C1 segment of cervical spinal cord (tissue), 14 donors: ENCODE results near the gene JARID2.

Source experiments
- DNase-seq, 14 donors: peaks; one replicate each; lab custom pipeline; 2025; lab: John Stamatoyannopoulos, UW

Gene JARID2

DNA sequence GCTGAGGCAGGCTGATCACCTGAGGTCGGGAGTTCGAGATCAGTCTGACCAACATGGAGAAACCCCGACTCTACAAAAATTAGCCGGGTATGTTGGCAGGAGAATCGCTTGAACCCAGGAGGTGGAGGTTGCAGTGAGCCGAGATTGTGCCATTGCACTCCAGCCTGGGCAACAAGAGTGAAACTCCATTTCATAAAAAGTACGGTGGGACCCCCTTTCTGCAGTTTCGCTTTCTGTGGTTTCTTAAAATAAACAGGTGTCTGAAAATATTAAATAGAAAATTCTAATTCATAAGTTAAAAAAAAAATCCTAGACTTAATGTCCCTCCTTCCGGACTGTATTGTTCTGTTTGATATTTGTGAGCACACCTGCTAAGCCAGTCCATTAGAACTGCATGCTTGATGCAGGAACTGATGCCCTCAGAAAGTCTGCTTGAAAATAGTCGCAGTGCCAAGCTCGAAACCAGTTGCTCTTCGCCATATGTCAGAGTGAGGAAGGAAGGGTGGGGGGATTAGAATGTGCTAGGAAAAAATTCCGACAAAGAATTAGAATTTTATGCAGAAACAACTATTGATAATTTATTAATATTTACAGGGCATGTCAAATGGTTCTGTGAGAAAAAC is 85.9 kb downstream of the JARID2 start:
- peak in 1 of 14 donors; percentile 49 for DNase-seq

DNA sequence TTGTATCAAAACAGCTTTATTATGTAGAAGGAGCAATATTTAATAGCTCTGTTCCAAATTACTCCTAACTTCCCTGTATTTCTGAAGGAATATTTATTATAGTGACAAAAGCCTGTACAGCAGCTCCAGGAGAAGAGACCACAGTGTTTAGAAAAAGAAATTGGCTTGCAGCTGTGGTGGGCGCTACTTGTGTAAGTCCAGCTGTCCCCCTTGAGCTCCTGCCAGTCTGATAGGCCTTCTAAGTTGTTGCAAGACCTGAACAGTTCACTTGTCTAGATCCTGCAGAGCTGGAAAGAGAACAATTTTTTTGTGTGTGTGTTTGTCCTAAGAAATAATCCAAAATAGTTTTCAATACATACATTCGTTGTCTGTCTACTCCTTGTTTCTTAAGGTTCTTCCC is 86.6 kb downstream of the JARID2 start:
- DNase-seq: no peak

DNA sequence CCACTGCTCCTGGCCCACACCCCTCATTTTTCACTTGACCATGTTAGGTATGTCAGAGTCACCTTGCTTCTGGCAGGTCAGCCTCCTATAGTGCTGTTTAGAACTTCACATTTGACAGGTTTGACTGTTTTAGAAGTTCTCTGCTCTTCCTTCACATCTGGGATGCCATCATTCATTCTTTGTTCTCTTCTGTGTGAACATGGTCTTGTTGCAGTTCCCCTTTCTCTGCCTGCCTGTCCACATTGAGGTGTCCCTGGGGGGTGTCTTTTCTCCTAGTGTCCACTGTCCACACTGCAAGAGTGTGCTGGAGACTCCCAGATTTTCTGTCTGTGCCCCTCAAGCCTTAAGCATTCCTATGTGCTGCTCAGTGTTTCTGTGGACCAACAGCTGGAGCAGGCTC is 89.5 kb downstream of the JARID2 start:
- no peak for DNase-seq

DNA sequence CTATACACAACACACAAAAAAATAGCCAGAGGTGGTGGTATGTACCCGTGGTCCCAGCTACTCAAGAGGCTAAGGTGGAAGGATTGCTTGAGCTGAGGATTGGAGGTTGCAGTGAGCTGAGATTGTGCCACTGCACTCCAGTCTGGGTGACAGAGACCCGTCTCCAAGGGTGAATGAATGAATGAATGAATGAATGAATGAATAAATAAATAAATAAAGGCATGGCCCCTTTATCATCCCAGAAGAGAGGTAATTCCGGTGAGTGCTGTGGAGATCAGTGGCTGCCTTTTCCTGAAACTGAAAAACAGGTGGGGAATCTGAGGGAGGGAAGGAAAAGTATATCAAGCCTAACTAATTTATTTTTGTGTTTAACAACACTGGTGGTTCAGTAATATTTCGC is 90.0 kb downstream of the JARID2 start:
- no peak for DNase-seq

DNA sequence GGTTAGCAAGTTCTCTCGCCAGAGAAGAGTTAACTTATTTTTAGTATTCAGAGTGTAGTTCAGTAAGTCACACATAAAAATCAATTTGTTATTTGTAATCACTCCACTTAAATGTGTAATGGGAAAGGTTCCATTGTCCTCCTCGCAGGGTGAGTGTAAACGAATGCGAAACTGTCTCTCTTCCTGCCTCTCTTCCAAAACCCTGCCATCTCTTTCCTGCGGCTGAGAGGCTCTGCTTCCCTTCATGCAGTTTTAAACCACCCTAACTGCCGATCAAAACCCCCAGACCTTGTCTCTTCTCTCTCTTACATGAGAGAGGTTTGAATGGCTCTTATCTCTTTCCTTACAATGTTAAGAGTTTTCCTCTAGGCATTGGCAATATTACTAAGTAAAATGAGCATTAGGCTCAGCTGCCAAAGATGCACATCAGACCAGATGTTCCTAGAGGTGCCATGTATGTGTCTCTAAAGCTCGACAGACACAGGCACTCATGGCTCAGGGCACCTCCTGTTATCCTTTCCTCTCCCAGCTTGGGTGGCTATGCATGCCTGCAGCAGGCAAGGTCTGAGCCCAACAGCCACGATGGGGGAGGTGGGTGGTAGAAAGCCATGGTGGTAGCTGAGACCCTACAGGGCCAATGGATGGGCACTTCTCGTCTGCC is 91.2 kb downstream of the JARID2 start:
- DNase-seq: no peak

DNA sequence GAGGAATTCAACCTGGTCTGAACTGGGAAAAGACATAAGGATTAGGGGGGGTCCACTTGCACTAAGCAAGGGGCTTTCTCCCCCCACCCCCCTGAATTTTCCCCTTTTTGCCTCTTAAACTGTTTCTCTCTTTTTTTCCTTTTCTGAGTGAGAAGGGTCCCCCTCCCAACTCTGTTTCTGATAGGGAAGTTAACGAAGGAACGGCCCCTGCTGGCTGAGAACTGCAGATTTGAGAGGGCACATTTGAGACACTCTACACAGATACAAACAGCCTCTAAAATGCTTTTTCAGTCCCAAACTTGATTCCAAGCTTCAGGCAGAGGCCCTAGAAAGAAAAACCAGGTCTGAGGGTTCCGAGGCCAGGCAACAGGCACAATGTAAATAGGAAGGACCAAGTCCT is 91.7 kb downstream of the JARID2 start:
- no peak for DNase-seq

DNA sequence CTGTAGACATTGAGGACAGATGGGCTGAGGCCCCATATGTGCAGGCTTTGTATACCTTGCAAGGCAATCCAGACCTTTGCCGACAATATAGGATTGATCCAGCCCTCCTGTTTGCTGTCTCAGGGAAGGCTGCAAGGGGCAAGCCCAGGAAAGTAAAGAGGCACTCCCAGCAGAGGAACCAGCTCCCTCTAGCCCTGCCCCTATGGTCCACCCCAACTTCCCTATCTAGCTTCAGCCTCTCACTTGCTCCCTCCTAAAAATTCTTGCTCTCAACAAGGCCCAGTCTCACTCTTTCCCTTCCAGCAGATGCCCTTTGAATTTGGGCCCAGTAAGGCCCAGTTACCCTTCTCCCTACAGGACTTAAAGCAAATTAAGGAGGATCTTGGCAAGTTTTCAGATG is 92.6 kb downstream of the JARID2 start:
- no peak for DNase-seq

DNA sequence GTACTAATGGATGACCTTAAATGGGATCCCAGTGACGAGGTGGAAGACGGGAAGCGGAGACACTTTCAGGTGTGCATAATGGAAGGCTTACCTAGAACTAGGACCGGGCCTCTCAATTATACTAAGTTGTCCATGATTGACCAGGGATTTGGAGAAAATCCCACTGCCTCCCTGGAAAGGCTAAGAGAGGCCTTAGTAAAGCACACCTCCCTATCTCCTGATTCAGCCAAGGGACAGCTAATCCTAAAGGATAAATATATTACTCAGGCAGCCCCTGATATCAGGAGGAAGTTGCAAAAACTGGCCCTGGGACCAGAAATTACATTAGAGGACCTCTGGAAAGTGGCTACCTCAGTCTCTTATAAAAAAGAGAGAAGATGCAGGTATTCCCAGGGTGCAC is 93.2 kb downstream of the JARID2 start:
- DNase-seq: no peak

DNA sequence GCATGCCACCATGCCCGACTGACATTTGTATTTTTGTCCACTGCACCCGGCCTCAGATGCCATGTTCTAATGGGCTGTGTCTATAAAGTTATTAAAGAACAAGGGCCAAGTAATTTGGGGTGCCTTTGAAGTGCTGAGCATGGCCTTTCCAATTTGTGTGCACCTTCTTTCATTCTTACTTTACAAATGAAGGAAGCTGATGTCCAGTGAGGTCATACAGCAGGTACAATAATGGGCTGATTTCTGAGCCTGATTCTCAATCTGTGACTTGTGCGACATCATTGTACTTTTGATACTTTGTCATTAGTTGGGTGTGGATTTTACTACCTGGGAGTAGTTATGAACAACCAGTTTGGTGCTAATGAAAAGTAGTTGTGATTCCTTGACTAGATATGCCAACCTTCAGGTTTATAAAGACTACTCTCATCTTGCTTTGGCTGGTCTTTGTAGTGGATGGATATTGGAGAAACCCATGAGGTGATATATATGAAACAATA is 94.3 kb downstream of the JARID2 start:
- no peak for DNase-seq

DNA sequence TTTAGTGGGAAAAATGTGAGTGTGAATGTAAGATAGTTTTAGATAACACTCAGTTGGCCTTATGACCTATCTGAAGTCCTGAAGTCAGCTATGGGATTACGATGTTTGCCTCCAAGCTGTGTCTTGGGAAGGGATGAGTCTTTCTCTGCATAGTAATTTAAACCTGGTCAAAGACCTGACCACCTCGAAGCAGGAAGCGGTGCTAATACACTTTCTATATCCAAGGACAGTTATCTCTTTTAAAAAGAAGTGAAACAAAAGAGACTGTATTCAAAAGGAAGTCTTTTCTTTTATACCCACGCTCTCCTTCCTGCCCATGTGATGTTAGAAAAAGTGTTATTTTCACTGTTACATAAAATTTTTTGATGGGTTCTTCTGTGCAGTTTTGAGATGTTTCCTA is 94.9 kb downstream of the JARID2 start:
- no peak for DNase-seq

DNA sequence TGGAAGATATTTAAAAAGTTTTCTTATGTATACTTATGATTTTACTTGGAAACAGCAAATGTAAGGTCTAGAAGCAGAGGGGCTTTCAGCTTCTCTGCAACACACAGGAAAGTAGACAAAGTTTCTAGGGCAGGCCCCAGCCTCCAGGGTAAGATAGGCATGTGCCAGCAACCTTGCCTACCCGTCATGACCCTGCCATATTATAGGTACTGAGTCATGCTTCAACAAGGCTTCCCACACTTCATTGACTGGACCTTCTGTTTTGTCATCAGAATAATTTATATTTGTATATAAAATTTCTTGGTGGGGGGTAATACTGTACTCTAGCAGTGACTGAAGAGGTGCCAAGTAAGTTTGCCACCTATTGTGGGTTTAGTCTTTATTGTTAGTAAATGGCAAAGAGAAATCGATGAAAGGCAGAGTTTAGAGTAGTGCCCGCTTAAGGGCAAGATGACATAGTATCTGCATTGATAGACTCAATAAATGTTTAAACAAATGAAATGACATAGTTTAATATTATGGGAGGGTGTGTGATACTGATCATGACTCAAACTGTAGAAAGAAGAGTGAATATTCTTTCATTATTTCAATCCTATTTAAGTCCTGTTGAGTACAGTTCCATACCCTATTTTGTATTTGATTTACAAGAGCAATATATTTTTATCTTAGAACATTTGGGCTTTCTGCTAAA is 95.6 kb downstream of the JARID2 start:
- no peak for DNase-seq

DNA sequence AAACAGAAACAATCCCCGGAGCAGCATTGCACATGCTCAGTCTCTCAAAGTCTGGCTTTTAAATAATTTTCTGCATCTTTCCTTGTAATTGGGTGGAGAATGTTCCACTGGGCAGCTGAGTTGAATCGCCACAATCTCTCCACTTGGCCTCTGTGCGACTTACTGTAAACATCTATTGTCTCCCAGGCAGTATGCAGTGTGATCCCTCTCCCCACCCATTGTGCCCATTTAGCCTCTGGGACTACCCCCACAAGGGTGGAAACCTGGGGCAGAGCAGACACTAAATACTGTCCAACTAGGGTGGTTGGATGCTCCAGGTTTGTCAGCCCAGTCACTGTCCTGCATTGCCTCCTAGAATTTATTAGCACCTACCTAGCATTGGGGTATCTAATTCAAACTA is 96.2 kb downstream of the JARID2 start:
- no peak for DNase-seq

DNA sequence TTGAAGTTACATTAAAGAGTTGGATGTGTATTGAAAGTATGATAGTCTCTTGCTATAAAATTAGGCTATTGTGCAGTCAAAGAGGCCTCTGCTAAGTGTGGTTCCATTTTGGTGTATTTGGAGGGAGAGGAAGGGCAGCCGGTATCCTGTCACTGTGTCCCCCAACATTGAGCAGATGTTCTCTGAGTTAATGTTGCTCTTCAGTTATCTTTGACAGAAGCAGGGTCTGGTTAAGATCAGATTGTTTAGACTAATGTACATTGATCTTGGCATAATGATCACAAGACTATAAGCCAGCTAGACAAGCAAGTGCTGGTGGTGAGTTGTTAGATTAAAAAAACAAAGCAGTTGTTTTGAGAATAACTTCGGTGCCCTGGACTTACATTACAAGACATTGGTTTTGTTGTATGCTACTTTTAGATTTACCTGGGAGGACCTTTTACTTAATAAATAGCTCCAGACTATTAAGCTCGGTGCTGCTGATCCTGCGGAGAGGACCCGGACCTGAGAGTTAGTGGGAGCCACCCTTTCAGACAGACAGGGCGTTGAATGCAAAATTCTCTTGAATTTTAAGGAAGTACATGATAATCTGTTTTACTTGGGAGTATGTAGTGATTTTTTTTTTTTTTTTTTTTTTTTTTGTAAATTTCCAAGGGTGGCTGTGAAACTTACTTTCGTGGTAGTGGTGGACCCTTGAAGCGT is 97.8 kb downstream of the JARID2 start:
- no peak for DNase-seq

DNA sequence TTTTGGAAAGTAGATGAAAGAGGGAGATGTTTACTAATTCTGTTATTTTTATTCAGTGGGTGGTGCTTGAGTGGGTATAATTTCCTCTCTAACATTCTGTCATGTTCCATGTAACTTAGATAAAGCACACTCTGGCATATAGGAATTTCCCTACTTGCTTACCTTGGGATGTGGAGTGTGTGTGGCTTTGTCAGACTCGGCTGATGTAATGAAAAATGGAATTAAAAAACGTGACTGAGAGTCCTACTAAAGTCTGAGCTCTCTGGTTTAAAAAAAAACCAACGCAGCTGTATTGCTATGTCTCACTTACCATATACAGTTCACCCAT is 98.3 kb downstream of the JARID2 start:
- no peak for DNase-seq

DNA sequence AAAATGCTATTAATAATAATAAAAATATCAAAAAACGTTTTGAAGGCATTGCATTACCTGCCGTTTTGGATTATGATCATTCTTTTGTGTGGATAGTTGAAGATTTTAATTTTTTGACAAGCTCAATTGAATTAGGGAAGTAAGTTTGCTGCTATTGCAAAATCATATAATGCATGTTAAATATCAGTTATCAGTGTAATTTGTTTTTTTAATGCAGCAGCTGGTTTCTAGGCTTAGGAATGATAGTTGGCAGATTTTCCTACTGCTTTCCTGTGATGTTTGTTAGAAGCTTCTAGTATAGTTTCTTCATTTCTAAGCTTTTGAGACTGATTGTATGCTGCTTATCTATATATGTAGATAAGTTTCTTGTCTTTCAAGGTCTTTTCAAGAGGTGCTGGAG is 99.0 kb downstream of the JARID2 start:
- no peak for DNase-seq

DNA sequence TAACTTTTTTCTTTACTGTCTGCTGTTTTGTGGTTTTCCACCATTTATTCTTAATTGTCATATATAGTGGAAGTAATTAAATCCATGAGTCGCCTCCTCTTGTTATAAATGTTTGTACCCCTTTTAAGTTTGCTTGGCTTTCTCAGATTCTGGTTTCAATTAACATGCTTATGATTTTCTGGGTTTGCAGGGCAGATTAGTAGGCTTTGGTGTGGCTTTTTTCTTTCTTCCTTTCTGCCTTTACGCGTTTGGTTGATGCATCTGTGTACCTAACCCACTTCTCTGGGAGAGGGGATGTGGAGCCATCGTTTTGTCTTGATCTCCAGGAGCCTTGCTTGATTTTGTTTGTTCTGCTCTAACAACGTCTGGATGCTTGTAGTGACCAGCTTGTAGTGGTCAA is 100.4 kb downstream of the JARID2 start:
- no peak for DNase-seq

DNA sequence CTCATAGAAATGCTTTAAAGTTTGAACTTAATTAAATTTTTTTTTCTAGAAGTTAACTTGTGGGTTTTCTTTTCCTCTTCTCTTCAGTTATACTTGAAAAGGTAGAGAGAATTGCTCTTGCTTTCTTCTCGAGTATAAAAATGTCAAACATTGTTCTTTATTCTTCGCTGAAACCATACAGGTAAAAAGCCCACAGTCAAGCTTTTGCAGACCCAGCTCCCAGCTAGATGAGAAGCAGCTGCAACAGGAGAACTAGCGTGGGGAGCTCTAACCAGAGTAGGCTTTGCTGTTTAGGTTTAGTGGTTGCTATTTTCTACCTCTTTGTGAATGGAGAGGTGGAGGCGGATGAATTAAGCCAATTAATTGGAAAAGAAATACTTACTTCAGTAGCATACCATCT is 102.7 kb downstream of the JARID2 start:
- no peak for DNase-seq

DNA sequence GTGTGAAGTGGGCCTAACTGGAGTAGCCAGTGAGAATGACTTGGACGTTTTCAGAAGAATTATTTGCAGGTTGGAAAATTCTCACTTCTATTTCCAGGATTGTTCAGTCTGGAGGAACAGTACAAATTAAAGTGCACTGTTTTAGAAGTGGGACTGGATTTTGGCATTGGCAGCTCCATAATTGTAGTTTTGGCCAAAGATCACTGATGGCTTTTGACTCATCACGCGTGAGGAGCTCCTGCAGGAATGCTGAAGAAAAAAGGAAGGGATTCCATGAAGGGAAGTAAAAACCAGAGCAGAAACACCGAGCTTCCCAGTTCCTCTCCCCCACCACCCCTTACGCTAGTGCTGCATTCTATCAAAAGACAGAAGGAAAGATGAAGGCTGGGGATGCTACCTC is 103.5 kb downstream of the JARID2 start:
- no peak for DNase-seq

DNA sequence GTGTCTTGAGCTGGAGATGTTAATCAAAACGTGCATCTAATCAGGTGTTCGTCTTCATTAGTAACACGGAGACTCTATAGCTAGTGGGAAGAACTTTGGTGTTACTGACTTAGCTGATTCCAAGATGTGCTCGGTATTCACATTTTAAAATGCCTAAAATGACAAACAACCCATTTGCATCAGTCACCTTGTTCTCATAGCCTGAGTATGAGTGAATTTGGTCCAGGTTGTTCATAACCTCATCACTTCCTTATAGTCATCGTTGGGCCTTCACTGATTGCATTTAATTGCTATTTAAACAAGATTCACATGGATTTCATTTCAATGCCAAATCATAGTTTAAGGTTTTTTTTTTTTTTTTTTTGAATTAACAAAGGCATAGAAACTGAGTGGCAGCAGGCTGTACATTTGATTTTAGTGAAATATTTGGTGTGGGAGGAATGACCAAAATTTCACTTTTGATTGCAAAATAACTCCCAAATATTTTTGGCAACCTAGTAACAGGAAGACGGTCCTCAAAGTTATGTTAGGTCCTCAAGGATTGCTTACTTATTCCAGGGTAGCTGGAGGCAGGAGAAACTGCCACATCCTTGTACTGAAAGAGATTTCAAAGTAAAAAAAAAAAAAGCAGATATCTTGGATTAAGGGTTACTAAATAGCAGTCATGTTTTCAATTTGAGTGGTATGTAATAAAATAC is 104.7 kb downstream of the JARID2 start:
- DNase-seq: no peak

DNA sequence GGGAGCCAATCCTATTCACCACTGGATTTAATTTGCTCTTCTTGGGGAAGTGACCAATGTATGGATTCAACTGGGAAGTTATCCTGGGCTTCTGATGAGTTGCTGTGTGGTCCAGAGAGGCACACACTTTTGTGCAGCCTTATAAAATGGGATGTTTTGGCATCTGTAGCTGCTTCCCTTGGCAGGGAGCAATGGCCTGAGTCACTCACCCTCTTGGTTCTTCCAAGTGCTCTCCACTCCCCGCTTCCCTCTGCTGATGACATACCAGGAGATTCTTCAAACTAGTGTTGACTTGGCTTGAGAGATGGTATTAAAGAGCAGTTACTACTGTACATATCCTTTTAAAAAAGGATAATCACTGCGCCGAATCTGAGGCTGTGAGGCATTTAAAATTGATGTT is 105.8 kb downstream of the JARID2 start:
- DNase-seq: peak in 4 of 14 donors; percentile 8 to 42 (median 20)

DNA sequence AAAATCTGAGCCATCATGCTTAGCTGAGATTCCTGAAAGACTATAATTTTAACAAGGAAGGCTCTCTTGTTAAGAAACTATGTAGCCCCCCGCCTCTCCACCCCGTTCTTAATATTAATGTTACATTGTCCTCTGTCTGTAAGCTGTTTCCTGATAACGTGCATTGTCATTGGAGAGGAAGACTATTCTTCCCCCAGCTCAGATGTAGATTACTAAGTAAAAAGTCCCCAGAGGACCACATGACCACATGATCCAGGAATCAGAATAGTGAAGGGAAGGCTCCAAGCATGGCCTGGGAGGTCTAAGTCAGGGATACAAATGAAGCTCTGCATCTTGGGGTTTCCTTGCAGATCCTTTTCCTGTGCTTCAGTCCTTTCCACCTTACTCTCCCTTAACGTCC is 106.4 kb downstream of the JARID2 start:
- no peak for DNase-seq

DNA sequence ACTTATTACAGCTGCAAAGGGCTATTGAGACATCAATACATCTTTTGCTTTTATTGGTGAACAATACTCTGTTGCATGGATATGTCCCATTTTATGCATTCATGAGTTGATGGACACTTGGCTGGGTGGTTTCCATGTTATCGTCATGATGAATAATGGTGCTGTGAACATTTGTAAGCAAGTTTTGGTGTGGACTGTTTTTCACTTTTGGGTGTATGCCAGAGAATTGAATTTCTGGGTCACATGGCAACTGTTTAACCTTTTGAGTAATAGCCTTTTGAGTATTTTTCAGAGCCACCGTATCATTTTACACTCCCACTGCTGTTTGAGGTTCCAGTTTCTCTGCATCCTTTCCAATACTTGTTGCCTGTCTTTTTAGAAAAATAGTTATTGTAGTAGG is 107.0 kb downstream of the JARID2 start:
- DNase-seq: no peak
